GM19467 (cell line): ENCODE results near the gene C11orf21.
"Not testable (repeated sequence)": the region's sequence is repeated elsewhere in the genome, so short reads cannot be mapped to it uniquely, and the experiment has no call there.

Source experiments
- ATAC-seq: cut with Tn5 transposase; IDR thresholded peaks from one replicate; pipeline ENCODE4 v1.9.1; 2021; ENCODE audit warnings: mild to moderate bottlenecking, moderate library complexity; ENCODE audit not compliant: unreplicated experiment

Gene C11orf21

GRCh38 chr11:2298131-2298794 lies 3.5 kb downstream of the C11orf21 start:
- no peak for ATAC-seq

GRCh38 chr11:2297623-2298030 lies 4.1 kb downstream of the C11orf21 start:
- no peak for ATAC-seq

DNA sequence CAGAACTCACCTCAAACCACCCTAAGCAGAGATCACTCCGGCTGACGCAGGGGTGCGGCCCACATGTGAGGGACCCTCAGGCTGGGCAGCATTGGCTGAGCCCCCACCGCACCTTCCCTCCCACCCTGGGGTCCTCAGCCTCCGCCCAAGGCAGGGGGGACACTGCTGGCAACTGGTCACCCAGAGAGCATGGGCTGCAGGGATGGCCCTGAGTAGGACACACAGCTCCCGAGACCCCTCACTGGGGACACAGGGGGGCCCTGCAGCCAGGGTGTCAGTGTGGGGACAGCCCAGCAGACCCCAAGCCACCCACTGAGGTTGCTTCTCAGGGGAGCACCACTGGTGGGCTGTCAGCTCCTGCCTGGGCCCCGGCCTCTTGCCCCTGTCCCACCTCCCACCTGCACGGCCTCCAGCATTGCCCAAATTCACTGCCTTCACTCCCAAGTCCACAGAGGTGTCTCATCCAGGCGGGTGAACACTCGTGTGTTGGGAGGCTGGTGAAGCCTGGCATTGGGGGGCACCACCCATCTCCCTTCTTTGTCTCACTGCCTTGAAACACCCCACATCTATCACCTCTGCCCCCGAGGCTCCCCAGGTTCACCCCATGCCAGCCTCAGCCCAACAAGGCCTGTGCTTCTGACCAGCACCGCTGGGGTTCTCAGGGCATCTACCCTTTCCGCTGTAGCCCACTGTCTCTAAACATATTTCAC lies 4.7 kb downstream of the C11orf21 start:
- no peak for ATAC-seq

- no peak for ATAC-seq
Measured at GRCh38 chr11:2295971-2296912, 5.5 kb downstream of the C11orf21 start.

- ATAC-seq: no peak
Measured at GRCh38 chr11:2294926-2295290, 6.8 kb downstream of the C11orf21 start.

DNA sequence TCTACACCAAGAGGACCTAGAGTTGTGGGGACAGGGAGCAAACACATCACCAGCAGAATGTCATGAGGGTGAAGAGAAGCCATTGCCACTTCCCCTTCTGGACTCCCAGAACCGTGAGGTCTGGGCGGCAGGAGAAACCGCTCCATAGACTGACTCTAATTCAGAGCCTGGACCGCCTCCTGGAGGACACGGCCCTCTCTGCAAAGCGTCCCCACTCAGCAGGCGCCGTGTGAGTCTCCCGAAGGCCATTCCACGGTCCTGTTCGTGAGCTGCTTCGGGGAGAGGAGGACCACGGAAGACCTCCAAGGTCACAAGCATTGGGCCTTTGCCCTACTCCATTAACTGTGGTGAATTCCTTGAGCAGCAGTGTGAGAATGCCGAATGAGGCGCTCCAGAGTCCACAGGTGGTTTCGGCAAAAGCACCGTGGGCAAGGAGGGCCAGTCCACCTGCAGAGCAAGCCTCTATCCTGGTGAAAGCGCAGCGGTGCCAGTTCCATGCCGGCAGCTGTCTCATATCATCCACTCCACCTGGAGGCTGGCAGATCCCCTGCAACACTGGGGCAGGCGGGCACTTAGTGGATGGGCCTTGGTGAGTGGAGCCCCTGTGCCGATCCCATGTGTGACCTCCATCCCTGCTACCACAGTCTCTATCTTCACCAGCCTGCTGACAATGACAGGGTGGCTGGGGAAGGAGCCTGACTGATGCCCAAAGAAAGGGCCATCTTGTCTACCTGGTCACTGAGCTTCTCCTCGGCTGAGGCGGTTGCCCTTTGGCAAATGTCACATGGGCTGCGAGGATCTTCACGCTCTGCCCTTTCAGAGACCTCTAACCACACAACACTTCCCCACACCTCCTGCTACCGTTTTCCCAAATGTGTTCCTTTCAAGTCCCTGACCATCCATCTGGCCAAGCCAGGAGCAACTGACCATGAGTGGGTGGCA lies 7.5 kb downstream of the C11orf21 start:
- ATAC-seq: no peak

- no peak for ATAC-seq
Measured at GRCh38 chr11:2293531-2293971, 8.2 kb downstream of the C11orf21 start.

GRCh38 chr11:2290351-2290841 lies 11.3 kb downstream of the C11orf21 start:
- ATAC-seq: no peak

GRCh38 chr11:2289859-2290258 lies 11.9 kb downstream of the C11orf21 start:
- no peak for ATAC-seq

DNA sequence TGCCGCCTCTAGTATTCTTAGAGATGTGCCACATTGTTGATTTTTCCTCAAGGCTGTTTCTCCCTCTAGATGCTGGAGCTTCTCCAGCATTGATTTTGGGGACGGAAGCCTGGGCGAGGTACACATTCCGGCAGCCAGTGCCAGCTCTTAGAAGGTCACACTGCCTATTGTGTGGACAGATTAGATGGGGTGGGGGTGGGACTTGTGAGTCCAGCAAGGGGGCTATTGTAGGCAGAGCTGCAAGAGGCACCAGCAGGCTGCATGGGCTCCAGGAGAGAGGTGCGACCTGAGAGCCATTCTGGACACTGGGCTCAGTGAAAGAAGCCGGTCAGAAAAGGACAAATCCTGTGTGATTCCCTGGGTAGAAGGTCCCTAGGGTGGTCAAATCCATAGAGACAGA lies 12.4 kb downstream of the C11orf21 start:
- no peak for ATAC-seq

- no peak for ATAC-seq
Measured at GRCh38 chr11:2287091-2287490, 14.6 kb downstream of the C11orf21 start.

DNA sequence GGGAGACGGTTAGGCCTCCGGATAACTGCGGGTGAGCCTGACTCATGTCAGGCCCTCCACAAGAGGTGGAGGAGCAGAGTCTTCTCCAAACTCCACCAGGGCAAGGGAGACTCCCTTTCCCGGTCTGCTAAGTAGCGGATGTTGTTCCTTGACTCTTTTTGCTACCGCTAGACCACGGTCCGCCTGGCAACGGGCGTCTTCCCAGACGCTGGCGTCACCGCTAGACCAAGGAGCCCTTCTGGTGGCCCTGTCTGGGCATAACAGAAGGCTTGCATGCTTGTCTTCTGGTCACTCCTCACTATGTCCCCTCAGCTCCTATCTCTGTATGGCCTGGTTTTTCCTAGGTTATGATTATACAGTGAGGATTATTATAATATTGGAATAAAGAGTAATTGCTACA lies 15.4 kb downstream of the C11orf21 start:
- ATAC-seq: not testable (repeated sequence)

GRCh38 chr11:2280208-2280607 lies 21.5 kb downstream of the C11orf21 start:
- no peak for ATAC-seq

- ATAC-seq: no peak
Measured at GRCh38 chr11:2277933-2278523, 23.7 kb downstream of the C11orf21 start.

GRCh38 chr11:2277008-2277346 lies 24.7 kb downstream of the C11orf21 start:
- ATAC-seq: no peak

- no peak for ATAC-seq
Measured at GRCh38 chr11:2276280-2277007, 25.3 kb downstream of the C11orf21 start.

- no peak for ATAC-seq
Measured at GRCh38 chr11:2275334-2276279, 26.1 kb downstream of the C11orf21 start.

DNA sequence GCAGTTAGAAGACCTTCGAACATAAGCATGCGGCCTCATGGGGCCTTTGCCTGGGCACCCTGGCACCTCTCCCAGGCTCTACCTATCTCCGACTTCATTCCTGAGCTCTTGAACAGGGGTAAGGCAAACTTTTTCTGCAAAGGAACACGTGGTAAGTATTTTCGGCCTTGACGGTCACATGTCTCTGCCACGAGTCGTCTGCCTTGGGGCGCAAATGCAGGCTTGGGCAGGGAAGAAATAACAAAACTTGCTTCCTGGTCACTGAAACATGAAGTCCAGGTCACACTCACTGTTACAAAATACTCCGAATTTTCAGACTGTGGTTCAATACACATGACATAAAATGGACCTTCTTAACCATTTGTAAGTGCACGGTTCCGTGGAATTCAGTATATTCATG lies 27.9 kb downstream of the C11orf21 start:
- no peak for ATAC-seq
